ENCODE data around the gene BATF.

GRCh38 chr14:75484711-75485429 lies 37.4 kb upstream of the BATF start:
- no peak for TF ChIP-seq CTCF (conservative IDR thresholded peaks at IDR 0.05; ENCODE audit: low read length)
- TF ChIP-seq EZH2phosphoT487 (IDR thresholded peaks at IDR 0.05; ENCODE audit: borderline replicate concordance, low read depth, low read length), result no peak
